Stimulated activated naive CD8-positive, alpha-beta T cell treated with anti-CD3 and anti-CD28 coated beads, Interleukin-15, amount 100 ng/mL, for 72 hours (primary cell): ENCODE results near the gene DDX50.
"Not testable (repeated sequence)": the region's sequence is repeated elsewhere in the genome, so short reads cannot be mapped to it uniquely, and the experiment has no call there.

ENCODE experiments used
- ATAC-seq: fragments of 150-1000 bp; cut with Tn5 transposase; 2 replicates; pipeline ENCODE4 v1.10.0; 2021; ENCODE audit warnings: mild to moderate bottlenecking, moderate library complexity
- DNase-seq, 2 donors: peaks; one replicate each; pipeline ENCODE4 v3.0.0; 2021 to 2022
- H3K27ac Mint-ChIP-seq, 2 donors: one replicate each; pipeline ENCODE4 v1.8.0; 2022; ENCODE audit warnings: mild to moderate bottlenecking in 2 of 2, mixed read lengths in 2 of 2, moderate library complexity in 2 of 2
- H3K27me3 Mint-ChIP-seq: one replicate; pipeline ENCODE4 v1.8.0; 2022; ENCODE audit warnings: mixed read lengths
- H3K4me1 Mint-ChIP-seq: one replicate; pipeline ENCODE4 v1.8.0; 2022; ENCODE audit warnings: mild to moderate bottlenecking, mixed read lengths
- H3K4me3 Mint-ChIP-seq, 2 donors: one replicate each; pipeline ENCODE4 v1.8.0; 2022; ENCODE audit warnings: mild to moderate bottlenecking in 2 of 2, mixed read lengths in 2 of 2, moderate library complexity in 1 of 2
- H3K9me3 Mint-ChIP-seq, 2 donors: one replicate each; pipeline ENCODE4 v1.8.0; 2022; ENCODE audit warnings: mixed read lengths in 2 of 2

DDX50 gene, protein sequence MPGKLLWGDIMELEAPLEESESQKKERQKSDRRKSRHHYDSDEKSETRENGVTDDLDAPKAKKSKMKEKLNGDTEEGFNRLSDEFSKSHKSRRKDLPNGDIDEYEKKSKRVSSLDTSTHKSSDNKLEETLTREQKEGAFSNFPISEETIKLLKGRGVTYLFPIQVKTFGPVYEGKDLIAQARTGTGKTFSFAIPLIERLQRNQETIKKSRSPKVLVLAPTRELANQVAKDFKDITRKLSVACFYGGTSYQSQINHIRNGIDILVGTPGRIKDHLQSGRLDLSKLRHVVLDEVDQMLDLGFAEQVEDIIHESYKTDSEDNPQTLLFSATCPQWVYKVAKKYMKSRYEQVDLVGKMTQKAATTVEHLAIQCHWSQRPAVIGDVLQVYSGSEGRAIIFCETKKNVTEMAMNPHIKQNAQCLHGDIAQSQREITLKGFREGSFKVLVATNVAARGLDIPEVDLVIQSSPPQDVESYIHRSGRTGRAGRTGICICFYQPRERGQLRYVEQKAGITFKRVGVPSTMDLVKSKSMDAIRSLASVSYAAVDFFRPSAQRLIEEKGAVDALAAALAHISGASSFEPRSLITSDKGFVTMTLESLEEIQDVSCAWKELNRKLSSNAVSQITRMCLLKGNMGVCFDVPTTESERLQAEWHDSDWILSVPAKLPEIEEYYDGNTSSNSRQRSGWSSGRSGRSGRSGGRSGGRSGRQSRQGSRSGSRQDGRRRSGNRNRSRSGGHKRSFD

GRCh38 chr10:68901105-68901927 is at the start of gene DDX50:
TSS of gene DDX50 (plus strand) at chr10:68901315. CDS start at chr10:68901385, 70 bp downstream.
- no peaks in the 10 kb centered on the region for H3K27me3 Mint-ChIP-seq
- ATAC-seq = peak; percentile 97
- peak; percentile 94 to 97 for DNase-seq
- peak within 1 kb of the TSS; percentile 100 for H3K27ac Mint-ChIP-seq
- H3K4me1 Mint-ChIP-seq = peaks cover 61% of the 10 kb centered on the region
- H3K4me3 Mint-ChIP-seq = peak within 1 kb of the TSS; percentile 96 to 100
- H3K9me3 Mint-ChIP-seq = no peaks in the 10 kb centered on the region

GRCh38 chr10:68856352-68856751 is 44.8 kb upstream of the DDX50 start:
- no peak for ATAC-seq
- H3K27me3 Mint-ChIP-seq = no peaks in the 10 kb centered on the region
- peaks cover 9 to 21% of the 10 kb centered on the region in 2 donors for H3K9me3 Mint-ChIP-seq
- H3K4me1 Mint-ChIP-seq = no peaks in the 10 kb centered on the region
- H3K27ac Mint-ChIP-seq = no peak overlapping the region
- no peak overlapping the region for H3K4me3 Mint-ChIP-seq
- DNase-seq = no peak

- H3K4me1 Mint-ChIP-seq = no peaks in the 10 kb centered on the region
- H3K27me3 Mint-ChIP-seq = no peaks in the 10 kb centered on the region
- no peak overlapping the region for H3K4me3 Mint-ChIP-seq
Measured at GRCh38 chr10:68857005-68857404, 44.1 kb upstream of the DDX50 start.

GRCh38 chr10:68861253-68861652 is 39.9 kb upstream of the DDX50 start:
- H3K4me1 Mint-ChIP-seq = peaks cover 3% of the 10 kb centered on the region
- DNase-seq = no peak
- no peak overlapping the region for H3K4me3 Mint-ChIP-seq
- no peaks in the 10 kb centered on the region for H3K27me3 Mint-ChIP-seq
- peaks cover 16 to 38% of the 10 kb centered on the region in 2 donors for H3K9me3 Mint-ChIP-seq
- H3K27ac Mint-ChIP-seq = no peak overlapping the region
- ATAC-seq = no peak

More at GRCh38 chr10:68857005-68857404, 44.1 kb upstream of the DDX50 start:
- H3K9me3 Mint-ChIP-seq = peaks cover 14 to 28% of the 10 kb centered on the region in 2 donors
- no peak overlapping the region for H3K27ac Mint-ChIP-seq
- no peak for DNase-seq
- no peak for ATAC-seq

GRCh38 chr10:68864611-68865010 is 36.5 kb upstream of the DDX50 start:
- peaks cover 8% of the 10 kb centered on the region for H3K4me1 Mint-ChIP-seq
- no peak overlapping the region for H3K4me3 Mint-ChIP-seq
- ATAC-seq (no peak), DNase-seq (no peak)
- no peaks in the 10 kb centered on the region for H3K27me3 Mint-ChIP-seq
- H3K9me3 Mint-ChIP-seq = peaks cover 13 to 40% of the 10 kb centered on the region in 2 donors
- no peak overlapping the region for H3K27ac Mint-ChIP-seq

GRCh38 chr10:68868173-68868572 is 32.9 kb upstream of the DDX50 start:
- not testable (repeated sequence) for H3K27ac Mint-ChIP-seq, H3K27me3 Mint-ChIP-seq, H3K4me3 Mint-ChIP-seq, DNase-seq, ATAC-seq
- H3K9me3 Mint-ChIP-seq = peaks cover 0 to 15% of the 10 kb centered on the region in 2 donors
- H3K4me1 Mint-ChIP-seq = peaks cover 21% of the 10 kb centered on the region

DNA sequence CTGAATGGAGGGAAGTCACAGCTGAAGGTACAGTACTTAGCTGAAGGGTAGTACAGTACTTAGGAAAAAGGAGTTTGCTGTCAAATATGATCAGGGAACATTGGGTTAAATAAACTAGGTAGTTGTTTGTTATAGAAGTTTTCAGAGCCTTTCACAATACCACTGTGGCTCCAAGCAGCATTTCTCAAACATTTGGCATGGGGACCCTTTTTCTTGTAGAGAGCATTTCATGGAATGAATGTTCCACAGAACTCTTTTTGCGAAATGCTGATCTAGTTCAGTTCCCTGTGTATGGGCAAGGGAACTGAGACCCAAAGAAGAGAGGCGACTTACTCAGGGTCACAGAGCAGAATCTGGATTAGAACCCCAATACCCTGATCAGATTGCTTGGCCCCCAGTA is 31.5 kb upstream of the DDX50 start:
- no peak for DNase-seq
- Mint-ChIP-seq H3K4me1 (peaks cover 21% of the 10 kb centered on the region), H3K4me3 (no peak overlapping the region), H3K9me3 (peaks cover 0 to 15% of the 10 kb centered on the region in 2 donors), H3K27me3 (no peaks in the 10 kb centered on the region), H3K27ac (no peak overlapping the region)
- no peak for ATAC-seq

DNA sequence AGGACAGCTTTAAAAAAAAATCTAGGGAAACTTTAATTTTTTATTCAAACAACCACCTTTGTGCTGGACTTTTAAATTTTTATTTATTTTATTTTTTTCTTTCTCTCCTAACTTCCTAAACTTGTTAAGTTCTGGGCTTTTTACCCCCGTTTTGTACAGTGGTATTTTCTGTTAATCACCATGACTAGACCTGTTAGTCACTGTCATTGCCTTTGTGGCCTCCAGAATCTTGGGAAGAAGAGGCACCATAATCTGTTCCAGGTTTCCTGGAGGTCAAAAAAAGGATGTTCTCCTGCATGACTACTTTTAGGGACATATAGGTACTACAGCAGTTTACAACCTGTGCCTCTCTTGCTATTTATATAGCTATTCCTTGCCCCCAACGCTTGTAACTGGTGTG is 31.1 kb upstream of the DDX50 start:
- Mint-ChIP-seq H3K9me3 (peaks cover 0 to 15% of the 10 kb centered on the region in 2 donors), H3K4me1 (peaks cover 21% of the 10 kb centered on the region), H3K4me3 (no peak overlapping the region), H3K27ac (no peak overlapping the region), H3K27me3 (no peaks in the 10 kb centered on the region)
- ATAC-seq = no peak
- no peak for DNase-seq

GRCh38 chr10:68870545-68871104 is 30.5 kb upstream of the DDX50 start:
- Mint-ChIP-seq H3K4me3 (no peak overlapping the region), H3K27ac (no peak overlapping the region)

GRCh38 chr10:68871105-68871711 is 29.9 kb upstream of the DDX50 start:
- H3K4me3 Mint-ChIP-seq = no peak overlapping the region
- peaks cover 0 to 15% of the 10 kb centered on the region in 2 donors for H3K9me3 Mint-ChIP-seq
- no peaks in the 10 kb centered on the region for H3K27me3 Mint-ChIP-seq
- ATAC-seq = no peak
- H3K4me1 Mint-ChIP-seq = peaks cover 19% of the 10 kb centered on the region
- DNase-seq = no peak
- no peak overlapping the region for H3K27ac Mint-ChIP-seq

More at GRCh38 chr10:68870545-68871104, 30.5 kb upstream of the DDX50 start:
- Mint-ChIP-seq H3K27me3 (no peaks in the 10 kb centered on the region), H3K9me3 (peaks cover 0 to 15% of the 10 kb centered on the region in 2 donors), H3K4me1 (peaks cover 21% of the 10 kb centered on the region)
- ATAC-seq (peak; percentile 74), DNase-seq (peak in 1 of 2 donors; percentile 11)

DNA sequence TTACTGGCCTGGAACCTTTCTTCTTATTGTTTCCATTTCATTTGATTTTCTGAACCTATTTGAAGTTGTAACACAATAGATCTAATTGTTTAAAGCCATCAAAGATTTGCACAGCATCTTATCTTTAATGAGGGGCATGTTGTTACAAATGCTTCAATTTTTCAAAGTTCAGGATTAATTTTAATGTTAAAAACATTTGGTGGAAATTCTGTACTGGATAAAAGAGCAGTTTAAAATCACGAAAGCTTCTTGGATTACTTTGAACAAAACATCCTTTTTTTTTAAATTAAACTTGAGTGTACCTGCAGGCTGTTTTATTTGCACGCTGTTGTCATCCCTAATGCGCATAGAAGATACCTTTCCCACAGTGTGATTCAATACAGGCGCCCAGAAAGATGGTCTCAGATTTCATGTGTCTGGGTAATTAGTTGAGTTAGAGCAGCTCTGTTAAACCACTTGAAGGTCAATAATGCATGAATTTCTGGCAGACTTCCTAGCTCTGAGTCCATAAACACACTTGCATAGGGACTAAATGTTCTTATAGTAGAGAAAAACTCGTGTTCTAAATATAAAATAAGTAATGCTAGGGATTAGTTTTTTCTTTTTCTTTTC is 29.3 kb upstream of the DDX50 start:
- Mint-ChIP-seq H3K4me1 (peaks cover 13% of the 10 kb centered on the region), H3K9me3 (peaks cover 0 to 15% of the 10 kb centered on the region in 2 donors), H3K4me3 (no peak overlapping the region), H3K27me3 (no peaks in the 10 kb centered on the region), H3K27ac (no peak overlapping the region)
- ATAC-seq = no peak
- DNase-seq = no peak

DNA sequence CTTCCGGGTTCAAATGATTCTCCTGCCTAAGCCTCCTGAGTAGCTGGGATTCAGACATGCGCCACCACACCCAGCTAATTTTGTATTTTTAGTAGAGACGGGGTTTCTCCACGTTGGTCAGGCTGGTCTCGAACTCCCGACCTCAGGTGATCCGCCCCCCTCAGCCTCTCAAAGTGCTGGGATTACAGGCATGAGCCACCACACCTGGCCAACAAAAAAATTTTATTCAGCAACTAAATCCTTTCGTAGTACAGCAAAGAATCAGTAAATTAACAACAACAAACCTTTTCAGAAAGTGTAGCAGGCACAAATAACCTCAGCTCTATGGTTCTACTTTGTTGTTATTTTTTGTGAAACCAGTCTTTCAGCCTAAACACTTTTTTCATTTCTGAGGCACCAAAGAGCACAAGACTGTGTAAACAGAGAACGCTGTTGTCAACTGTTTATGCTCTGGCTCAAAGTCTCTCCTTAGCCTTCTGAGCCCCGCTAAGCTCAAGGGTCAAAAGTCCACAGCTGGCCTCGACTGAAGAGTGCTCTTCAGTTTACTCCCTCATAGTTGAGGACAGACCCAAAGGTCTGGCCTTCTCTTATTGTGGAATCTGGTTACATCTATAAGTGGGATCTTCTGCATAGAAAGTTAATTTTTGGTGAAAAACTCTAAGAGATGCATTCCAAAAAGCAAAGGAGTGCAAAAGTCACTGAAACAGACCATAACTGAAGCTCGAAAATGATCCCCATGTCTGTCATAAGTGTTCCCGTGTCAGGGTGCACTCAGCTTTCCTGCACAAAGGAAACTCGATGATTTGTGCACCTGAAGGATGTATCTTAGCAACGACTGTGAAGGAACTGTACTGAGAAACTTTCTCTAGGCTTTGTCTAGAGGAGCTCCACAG is 24.6 kb upstream of the DDX50 start:
- Mint-ChIP-seq H3K4me3 (no peak overlapping the region), H3K4me1 (no peaks in the 10 kb centered on the region), H3K27ac (no peak overlapping the region), H3K27me3 (no peaks in the 10 kb centered on the region), H3K9me3 (no peaks in the 10 kb centered on the region)
- ATAC-seq (no peak), DNase-seq (no peak)

- ATAC-seq (no peak), DNase-seq (no peak)
- Mint-ChIP-seq H3K27me3 (no peaks in the 10 kb centered on the region), H3K9me3 (no peaks in the 10 kb centered on the region), H3K4me3 (no peak overlapping the region), H3K4me1 (no peaks in the 10 kb centered on the region), H3K27ac (no peak overlapping the region)
Measured at GRCh38 chr10:68877482-68878110, 23.5 kb upstream of the DDX50 start.
